Panc1 (cell line): ENCODE measurements around the gene CFAP210. TPM values are rescaled to one million over a fixed set of nuclear protein-coding genes. Genes with fewer than 3 reads are reported as not detected.

ENCODE experiments used
- ATAC-seq: fragments of 200-7000 bp; cut with Tn5 transposase; 2 replicates; pipeline ENCODE4 v1.9.1; 2020; ENCODE audit warnings: mild to moderate bottlenecking, moderate library complexity
- BruUV-seq: library from RNA; stranded (reverse); fragments of 400-500 nt; replicated peaks from 2 replicates; lab custom pipeline; 2021; lab: Mats Ljungman, UMichigan
- CTCF ChIA-PET: fragments of 300-600 bp; sonication (Branson Sonifier 250); formaldehyde crosslinking; loops from one replicate; lab custom pipeline; 2022; ENCODE audit warnings: antibody characterized with exemption; lab: Charles Lee
- POLR2A ChIA-PET: fragments of 300-600 bp; sonication (Branson Sonifier 250); formaldehyde crosslinking; loops from one replicate; lab custom pipeline; 2022; ENCODE audit warnings: antibody characterized with exemption; lab: Charles Lee
- DNase-seq: peaks from one replicate; pipeline ENCODE4 v3.0.0-alpha.2; 2010; ENCODE audit warnings: low read depth, low spot score
- H3K27ac ChIP-seq: 2 replicates; pipeline ENCODE4 v1.5.1; 2011; ENCODE audit warnings: mild to moderate bottlenecking, low read length, inconsistent platforms
- H3K27me3 ChIP-seq: fragments of 200-500 bp; sonication (Bioruptor generic); 2 replicates; pipeline ENCODE4 v1.6.0; 2014; ENCODE audit warnings: low read length, inconsistent platforms; ENCODE audit not compliant: control insufficient read depth, insufficient read depth
- H3K36me3 ChIP-seq: fragments of 200-500 bp; sonication (Bioruptor generic); 2 replicates; pipeline ENCODE4 v1.5.1; 2014; ENCODE audit warnings: inconsistent platforms, mild to moderate bottlenecking, low read length, moderate library complexity; ENCODE audit not compliant: control insufficient read depth, insufficient read depth
- H3K4me1 ChIP-seq: 2 replicates; pipeline ENCODE4 v1.5.1; 2011; ENCODE audit warnings: inconsistent platforms, mild to moderate bottlenecking, low read length, moderate library complexity; ENCODE audit not compliant: control insufficient read depth, insufficient read depth
- H3K4me3 ChIP-seq, 2 experiments: 2 replicates each; pipeline ENCODE4 v1.5.1; 2011 to 2012; ENCODE audit warnings: low read depth in 2 of 2, low read length in 2 of 2, mild to moderate bottlenecking in 2 of 2, inconsistent platforms in 1 of 2, moderate library complexity in 1 of 2
- H3K9me3 ChIP-seq: fragments of 200-500 bp; sonication (Bioruptor generic); 2 replicates; pipeline ENCODE4 v1.5.1; 2014; ENCODE audit warnings: low read depth, mild to moderate bottlenecking, inconsistent platforms, low read length, moderate library complexity; ENCODE audit not compliant: control insufficient read depth, insufficient read depth
- CTCF ChIP-seq: fragments of 450-650 bp; IDR thresholded peaks from 2 replicates; pipeline ENCODE4 v1.5.1; 2017; ENCODE audit warnings: mild to moderate bottlenecking
- POLR2AphosphoS5 ChIP-seq: IDR thresholded peaks from 2 replicates; pipeline ENCODE4 v1.6.1; 2012; ENCODE audit warnings: mild to moderate bottlenecking, low read depth, low read length, moderate library complexity
- REST ChIP-seq, 2 experiments: IDR thresholded peaks; 2 replicates each; pipeline ENCODE4 v1.6.1; 2011 to 2012; ENCODE audit warnings: low read depth in 2 of 2, control low read depth in 1 of 2, low read length in 1 of 2, mild to moderate bottlenecking in 1 of 2, moderate library complexity in 1 of 2; ENCODE audit not compliant: insufficient read depth in 1 of 2
- SIN3A ChIP-seq: IDR thresholded peaks from 2 replicates; pipeline ENCODE4 v1.6.1; 2012; ENCODE audit warnings: low read depth, mild to moderate bottlenecking, low read length, moderate library complexity, borderline replicate concordance; ENCODE audit not compliant: insufficient read depth
- TCF7L2 ChIP-seq: IDR thresholded peaks from 2 replicates; pipeline ENCODE4 v1.6.1; 2011; ENCODE audit warnings: mild to moderate bottlenecking, low read depth, low read length, inconsistent platforms
- in situ Hi-C: cut with HindIII; loops from 2 replicates; pipeline ENCODE4 v1.10.0; 2016; ENCODE audit warnings: low sequenced_read_pairs, low pct_unique_long_range_greater_than_20kb
- intact Hi-C: fragments of 100-400 bp; cut with micrococcal nuclease; formaldehyde crosslinking; loops from one replicate; pipeline ENCODE4 v1.10.0; 2022; ENCODE audit not compliant: unreplicated experiment
- total RNA-seq: library from RNA; stranded (reverse); gene quantifications from one replicate; pipeline ENCODE4 v1.2.1, GENCODE V29; 2021; ENCODE audit not compliant: unreplicated experiment

CFAP210 gene
- total RNA-seq, 1 experiment from 2014 or later: 0.23 TPM

GRCh38 chr2:169656164-169656563, 38.0 kb downstream of the CFAP210 start:
- no peak for ATAC-seq
- H3K4me3 ChIP-seq: no peak overlapping the region
- no peaks in the 10 kb centered on the region for H3K9me3 ChIP-seq
- no peak for DNase-seq
- POLR2A ChIA-PET: interaction anchor here (0.6 kb wide), 1 partner anchor 38 kb away, joined by 4 read pairs; the partner anchor contains the start of genes CFAP210 and PHOSPHO2
- CTCF ChIA-PET: no interaction called here
- intact Hi-C loops (no loop called here), in situ Hi-C loops (no loop called here)
- no peaks in the 10 kb centered on the region for H3K36me3 ChIP-seq
- BruUV-seq: no TSS peak
- H3K27ac ChIP-seq: no peak overlapping the region
- H3K27me3 ChIP-seq: no peaks in the 10 kb centered on the region
- TF ChIP-seq REST (IDR thresholded peaks at IDR 0.05; ENCODE audit: insufficient read depth in 1 of 2, low read depth in 2 of 2, low read length in 1 of 2) (no peak), CTCF (no peak), POLR2AphosphoS5 (no peak), SIN3A (no peak), TCF7L2 (no peak)
- no peaks in the 10 kb centered on the region for H3K4me1 ChIP-seq

- no peak for DNase-seq
- H3K4me1 ChIP-seq: no peaks in the 10 kb centered on the region
- no peaks in the 10 kb centered on the region for H3K9me3 ChIP-seq
- no peaks in the 10 kb centered on the region for H3K27me3 ChIP-seq
- intact Hi-C loops: no loop called here
- POLR2A ChIA-PET: no interaction called here
- no peak overlapping the region for H3K4me3 ChIP-seq
- no peaks in the 10 kb centered on the region for H3K36me3 ChIP-seq
- BruUV-seq: no TSS peak
- CTCF ChIA-PET: no interaction called here
- H3K27ac ChIP-seq: no peak overlapping the region
- peak; percentile 26; the same call in 1 of the 2 replicates for ATAC-seq
- TF ChIP-seq POLR2AphosphoS5: no peak
- no peak for TF ChIP-seq CTCF
- no peak for TF ChIP-seq TCF7L2
- in situ Hi-C loops: no loop called here
Measured at GRCh38 chr2:169653636-169654035, 40.6 kb downstream of the CFAP210 start.
